M059J (cell line): Measurements from ENCODE around the gene MATN4. TPM values are rescaled to one million over a fixed set of nuclear protein-coding genes. Genes with fewer than 3 reads are reported as not detected.

Experiments
- DNase-seq: peaks from one replicate; pipeline ENCODE4 v3.0.0-alpha.2; 2012; ENCODE audit warnings: low read depth
- total RNA-seq: library from RNA; depleted of rRNA; stranded (reverse); fragments of >200 nt; shearing (Covaris generic); gene quantifications from 2 replicates; pipeline ENCODE4 v1.2.3, GENCODE V29; 2014

Gene MATN4
- total RNA-seq, 1 experiment from 2014 or later, result not detected

- DNase-seq, result no peak
These were observed 5.8 kb upstream of the MATN4 start for GRCh38 chr20:45313943-45314342.

GRCh38 chr20:45313065-45313695, 5.1 kb upstream of the MATN4 start:
- DNase-seq, result no peak

DNA sequence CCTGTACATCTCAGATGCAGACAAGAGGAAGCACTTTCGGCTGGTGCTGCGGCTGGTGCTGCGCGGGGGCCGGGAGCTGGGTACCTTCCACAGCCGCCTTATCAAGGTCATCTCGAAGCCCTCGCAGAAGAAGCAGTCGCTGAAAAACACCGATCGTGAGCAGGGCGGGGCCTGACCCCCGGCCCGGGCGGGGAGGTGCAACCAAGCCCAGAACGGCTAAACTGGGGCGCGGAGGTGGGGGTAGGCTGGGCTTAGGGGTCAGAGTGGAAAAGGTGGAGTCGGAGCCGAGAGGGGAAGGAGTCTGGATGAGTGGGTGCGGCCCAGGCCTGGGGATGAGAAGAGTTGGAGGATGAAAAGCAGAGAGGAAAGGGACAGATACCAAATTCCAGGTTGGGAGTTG, 4.1 kb upstream of the MATN4 start:
- no peak for DNase-seq

DNA sequence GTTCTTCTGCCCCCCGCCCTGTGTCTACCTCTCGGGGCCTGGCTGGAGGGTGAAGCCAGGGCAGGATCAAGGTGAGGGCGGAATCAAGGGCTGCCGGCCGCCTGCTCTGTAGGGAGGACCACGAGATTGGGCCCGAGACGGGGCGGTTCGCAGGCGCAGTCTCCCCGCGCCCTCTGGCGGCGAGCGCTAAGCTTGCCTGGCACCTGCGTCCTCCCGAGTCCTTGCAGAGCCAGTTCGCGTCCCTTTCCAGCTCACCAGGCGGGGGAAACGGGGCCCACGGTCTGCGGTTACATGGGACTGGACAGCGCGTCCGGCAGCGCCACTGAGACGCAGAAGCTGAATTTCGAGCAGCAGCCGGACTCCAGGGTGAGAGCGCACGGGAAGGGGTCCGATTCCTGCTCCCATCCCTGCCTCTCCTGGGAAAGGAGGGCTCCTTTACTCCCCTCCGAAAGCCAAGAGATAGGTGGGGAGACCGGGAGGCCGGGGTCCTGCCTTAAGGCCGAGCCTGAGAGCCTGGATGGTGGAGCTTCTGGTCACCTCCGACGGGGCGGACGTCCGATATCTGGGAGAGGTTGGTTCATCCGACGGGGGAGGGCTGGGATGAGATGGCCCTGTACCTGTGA, 3.6 kb upstream of the MATN4 start:
- DNase-seq, result peak; percentile 51

GRCh38 chr20:45309075-45309474, 976 bp upstream of the MATN4 start:
- DNase-seq, result no peak

GRCh38 chr20:45307076-45307640, 941 bp downstream of the MATN4 start:
- no peak for DNase-seq

- no peak for DNase-seq
These were observed 1.6 kb downstream of the MATN4 start, which contains the start of gene RBPJL for GRCh38 chr20:45306431-45306982. Gene RBPJL, plus strand, starts transcription at chr20:45306840. Its CDS starts 83 bp downstream, at chr20:45306923.

DNA sequence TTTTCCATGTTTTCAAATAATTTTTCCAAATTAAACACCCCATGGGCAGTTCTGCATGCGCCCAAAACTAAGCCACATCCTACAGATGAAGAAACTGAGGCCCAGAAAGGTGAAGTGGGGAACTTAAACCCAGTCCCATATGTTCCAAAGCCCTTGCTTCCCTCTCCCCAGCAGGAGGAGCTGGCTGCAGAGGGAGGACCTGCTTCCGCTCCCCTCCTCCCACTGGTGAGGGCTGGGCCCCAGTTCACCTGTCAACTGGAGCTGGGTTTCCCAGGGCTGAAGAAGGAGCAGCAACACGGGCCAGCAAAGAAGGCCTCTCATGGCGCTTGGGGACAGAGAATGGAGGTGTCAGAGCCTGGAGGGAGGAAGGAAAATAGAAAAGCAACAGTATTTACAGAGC, 2.8 kb downstream of the MATN4 start:
- DNase-seq, result no peak

DNA sequence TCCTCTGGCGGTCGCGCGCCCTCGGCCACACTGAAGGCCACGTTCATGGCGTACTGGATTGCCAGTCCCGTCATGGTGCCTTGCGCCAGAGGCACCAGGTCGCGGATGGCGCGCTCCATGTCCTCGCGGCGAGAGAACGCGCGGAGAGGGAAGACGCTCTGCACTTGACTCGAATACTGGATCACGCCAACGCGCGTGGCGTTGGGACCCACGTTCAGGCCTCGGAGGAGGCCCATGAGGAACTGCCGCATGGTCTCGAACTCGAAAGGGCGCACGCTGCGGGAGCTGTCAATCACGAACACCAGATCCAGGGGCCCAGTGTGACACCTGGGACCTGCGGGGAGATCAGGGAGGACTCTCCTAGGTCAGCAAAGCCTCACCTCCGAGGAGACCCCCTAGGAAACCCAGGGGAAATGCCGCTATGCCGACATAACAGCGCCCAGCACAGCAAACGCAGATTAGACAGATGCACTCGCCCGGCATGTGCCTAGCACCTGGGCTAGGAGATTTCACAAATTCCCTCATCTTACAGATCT, 3.6 kb downstream of the MATN4 start:
- no peak for DNase-seq

- no peak for DNase-seq
These were observed 4.3 kb downstream of the MATN4 start for GRCh38 chr20:45303586-45304463.

DNA sequence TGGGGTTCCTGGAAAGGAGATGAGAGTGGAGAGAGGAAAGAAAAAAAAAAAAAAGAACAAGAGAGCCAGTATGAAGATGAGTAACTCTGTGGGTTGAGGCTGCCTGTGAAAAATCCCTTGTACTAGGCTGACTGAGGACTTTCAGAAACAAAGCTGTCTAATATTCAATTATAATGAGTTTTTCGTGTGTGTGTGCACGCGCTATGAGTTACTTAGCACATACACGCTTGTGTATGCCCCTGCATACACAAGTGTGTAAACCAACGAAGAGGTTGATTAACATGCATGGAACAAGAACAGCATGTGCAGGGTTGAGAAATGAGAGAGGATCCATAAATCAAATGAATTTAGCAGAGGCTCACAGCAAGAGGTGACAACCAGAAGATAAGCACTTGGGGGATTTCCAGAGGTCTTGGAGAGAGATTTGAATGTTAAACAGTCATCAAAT, 6.3 kb downstream of the MATN4 start:
- no peak for DNase-seq

GRCh38 chr20:45300961-45301360, 7.1 kb downstream of the MATN4 start:
- peak; percentile 57 for DNase-seq

DNA sequence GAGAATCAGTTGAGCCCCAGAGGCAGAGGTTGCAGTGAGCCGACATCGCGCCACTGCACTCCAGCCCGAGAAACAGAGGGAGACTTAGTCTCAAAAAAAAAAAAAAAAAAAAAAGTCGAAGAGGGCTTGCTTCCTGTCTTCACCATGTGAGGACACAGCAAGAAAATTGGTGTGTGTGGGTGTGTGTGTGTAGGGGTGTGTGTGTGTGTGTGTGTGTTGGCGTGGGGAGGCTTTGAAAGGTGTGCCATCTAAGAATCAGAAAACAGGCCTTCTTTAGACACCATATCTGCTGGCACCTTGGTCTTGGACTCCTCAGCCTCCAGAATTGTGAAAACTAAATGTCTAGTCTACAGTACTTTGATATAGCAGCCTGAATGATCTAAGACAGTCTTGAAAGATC, 8.3 kb downstream of the MATN4 start:
- DNase-seq, result no peak

- no peak for DNase-seq
These were observed 10.2 kb downstream of the MATN4 start for GRCh38 chr20:45297786-45298497.

DNA sequence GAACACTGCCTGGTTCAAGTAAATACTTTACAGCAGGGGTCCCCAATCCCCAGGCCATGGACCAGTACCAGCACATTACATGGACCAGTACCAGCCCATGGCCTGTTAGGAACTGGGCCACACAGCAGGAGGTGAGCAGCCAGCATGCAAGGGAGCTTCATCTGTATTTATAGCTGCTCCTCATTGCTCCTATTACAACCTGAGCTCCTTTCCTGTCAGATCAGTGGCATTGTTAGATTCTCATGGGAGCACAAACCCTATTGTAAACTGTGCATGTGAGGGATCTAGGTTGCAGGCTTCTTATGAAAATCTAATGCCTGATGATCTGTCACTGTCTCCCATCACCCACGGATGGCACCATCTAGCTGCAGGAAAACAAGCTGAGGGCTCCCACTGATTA, 13.4 kb downstream of the MATN4 start:
- no peak for DNase-seq

DNA sequence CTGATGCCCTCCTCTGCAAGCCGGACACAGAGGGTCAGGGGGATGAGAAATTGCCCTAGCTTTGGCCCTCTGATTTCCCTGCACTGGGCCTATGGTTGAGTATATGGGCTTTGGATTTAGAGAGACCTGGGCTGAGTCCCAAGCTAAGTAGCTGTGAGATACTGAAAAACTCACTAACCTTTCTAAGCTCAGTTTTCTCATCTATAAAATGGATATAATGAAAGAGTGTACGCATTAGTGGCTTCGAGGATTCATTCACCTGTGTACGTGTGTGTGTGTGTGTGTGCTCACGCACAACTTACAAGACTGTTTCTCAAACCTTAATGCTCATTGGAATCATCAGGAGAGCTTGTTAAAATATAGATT, 14.1 kb downstream of the MATN4 start:
- DNase-seq, result no peak

- peak; percentile 86 for DNase-seq
These were observed 14.8 kb downstream of the MATN4 start for GRCh38 chr20:45293041-45294002.

GRCh38 chr20:45292343-45292742, 15.8 kb downstream of the MATN4 start:
- no peak for DNase-seq

GRCh38 chr20:45291526-45291925, 16.6 kb downstream of the MATN4 start:
- no peak for DNase-seq
